Activated B cell treated with CpG ODN at 0.5 μM for 24 hours (primary cell): ENCODE results near the gene CFDP1. TPM values are rescaled to one million over a fixed set of nuclear protein-coding genes. Genes with fewer than 3 reads are reported as not detected.

Experiments used
- ATAC-seq: fragments of 200-7000 bp; cut with Tn5 transposase; one replicate; pipeline ENCODE4 v1.10.0; 2021; ENCODE audit warnings: low read depth, mild to moderate bottlenecking, moderate library complexity
- CTCF ChIA-PET: fragments of 350-600 bp; sonication (Branson Sonifier 250); formaldehyde crosslinking; loops from one replicate; lab custom pipeline; 2021; ENCODE audit warnings: antibody characterized with exemption; lab: Charles Lee
- POLR2A ChIA-PET: fragments of 350-600 bp; sonication (Branson Sonifier 250); formaldehyde crosslinking; loops from one replicate; lab custom pipeline; 2021; ENCODE audit warnings: antibody characterized with exemption; lab: Charles Lee
- DNase-seq: peaks from one replicate; pipeline ENCODE4 v3.0.0; 2022
- H3K27ac Mint-ChIP-seq: one replicate; pipeline ENCODE4 v1.8.0; 2020; ENCODE audit warnings: mixed read lengths
- H3K27me3 Mint-ChIP-seq: one replicate; pipeline ENCODE4 v1.8.0; 2021; ENCODE audit warnings: mixed read lengths
- H3K36me3 Mint-ChIP-seq: one replicate; pipeline ENCODE4 v1.8.0; 2021; ENCODE audit warnings: low read depth, mixed read lengths
- H3K4me1 Mint-ChIP-seq: one replicate; pipeline ENCODE4 v1.8.0; 2021; ENCODE audit warnings: mixed read lengths
- H3K4me3 Mint-ChIP-seq: one replicate; pipeline ENCODE4 v1.8.0; 2020; ENCODE audit warnings: mild to moderate bottlenecking, mixed read lengths
- H3K9me3 Mint-ChIP-seq: one replicate; pipeline ENCODE4 v1.8.0; 2020; ENCODE audit warnings: mixed read lengths
- intact Hi-C: fragments of 100-400 bp; cut with micrococcal nuclease; formaldehyde crosslinking; loops from one replicate; pipeline ENCODE4 v1.15.1; 2024
- total RNA-seq: library from RNA; stranded (reverse); gene quantifications from 2 replicates; pipeline ENCODE4 v1.2.3, GENCODE V29; 2022
- TF ChIP-seq, protein P1 (sequence below): fragments of 200-600 bp; IDR thresholded peaks from one replicate; pipeline ENCODE4 v1.8.0; 2022; ENCODE audit warnings: antibody characterized with exemption, mild to moderate bottlenecking

The CFDP1 gene
- total RNA-seq, 1 donor from 2014 or later = 32.0 TPM

DNA sequence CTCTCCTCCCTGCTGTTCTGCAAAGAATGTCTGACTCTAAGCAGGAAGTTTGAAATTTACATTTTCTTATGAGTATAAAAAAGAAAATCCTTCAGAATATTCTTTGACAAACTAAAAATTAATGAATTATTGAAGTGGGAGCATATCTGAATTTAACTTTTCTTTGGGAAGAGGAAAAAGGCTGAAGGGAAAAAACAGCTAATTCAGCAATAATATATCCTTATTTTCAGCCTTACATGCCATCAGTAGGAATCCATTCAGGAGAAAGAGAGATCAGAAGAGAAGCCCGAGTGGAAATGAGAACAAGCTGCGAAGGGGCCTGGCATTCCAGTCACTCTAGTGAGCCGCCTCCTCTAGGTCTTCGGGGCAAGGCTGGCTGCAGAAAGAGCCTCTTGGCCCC, 140.1 kb downstream of the CFDP1 start:
- TF ChIP-seq, protein P1, sequence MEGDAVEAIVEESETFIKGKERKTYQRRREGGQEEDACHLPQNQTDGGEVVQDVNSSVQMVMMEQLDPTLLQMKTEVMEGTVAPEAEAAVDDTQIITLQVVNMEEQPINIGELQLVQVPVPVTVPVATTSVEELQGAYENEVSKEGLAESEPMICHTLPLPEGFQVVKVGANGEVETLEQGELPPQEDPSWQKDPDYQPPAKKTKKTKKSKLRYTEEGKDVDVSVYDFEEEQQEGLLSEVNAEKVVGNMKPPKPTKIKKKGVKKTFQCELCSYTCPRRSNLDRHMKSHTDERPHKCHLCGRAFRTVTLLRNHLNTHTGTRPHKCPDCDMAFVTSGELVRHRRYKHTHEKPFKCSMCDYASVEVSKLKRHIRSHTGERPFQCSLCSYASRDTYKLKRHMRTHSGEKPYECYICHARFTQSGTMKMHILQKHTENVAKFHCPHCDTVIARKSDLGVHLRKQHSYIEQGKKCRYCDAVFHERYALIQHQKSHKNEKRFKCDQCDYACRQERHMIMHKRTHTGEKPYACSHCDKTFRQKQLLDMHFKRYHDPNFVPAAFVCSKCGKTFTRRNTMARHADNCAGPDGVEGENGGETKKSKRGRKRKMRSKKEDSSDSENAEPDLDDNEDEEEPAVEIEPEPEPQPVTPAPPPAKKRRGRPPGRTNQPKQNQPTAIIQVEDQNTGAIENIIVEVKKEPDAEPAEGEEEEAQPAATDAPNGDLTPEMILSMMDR = no peak
- Mint-ChIP-seq H3K9me3 (no peaks in the 10 kb centered on the region), H3K27ac (no peak overlapping the region), H3K27me3 (no peaks in the 10 kb centered on the region), H3K4me3 (no peak overlapping the region), H3K36me3 (peaks cover 60% of the 10 kb centered on the region), H3K4me1 (no peaks in the 10 kb centered on the region)
- ATAC-seq = no peak
- ChIA-PET POLR2A (no interaction called here), CTCF (no interaction called here)
- intact Hi-C loops = no loop called here
- no peak for DNase-seq

DNA sequence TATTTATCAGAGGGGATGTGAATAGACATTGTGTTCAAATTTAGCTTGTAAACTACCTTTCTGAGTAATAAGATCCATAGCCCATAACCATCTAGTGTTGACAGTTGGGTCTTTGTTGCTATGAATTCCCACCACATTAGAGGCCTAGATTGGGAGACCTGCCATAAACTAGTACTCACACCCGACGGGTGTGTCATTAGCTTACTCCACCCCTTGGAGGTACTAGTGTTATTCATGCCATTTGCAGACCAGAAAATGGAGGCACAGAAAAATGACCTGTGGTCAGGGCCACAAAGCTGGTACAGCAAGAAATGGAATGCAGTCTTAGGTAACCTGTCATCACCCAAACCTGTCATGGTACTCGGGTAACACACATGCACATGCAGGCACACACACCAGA, 140.6 kb downstream of the CFDP1 start:
- POLR2A ChIA-PET = no interaction called here
- no peaks in the 10 kb centered on the region for H3K4me1 Mint-ChIP-seq
- no peak overlapping the region for H3K4me3 Mint-ChIP-seq
- ATAC-seq (no peak), DNase-seq (no peak)
- no peak overlapping the region for H3K27ac Mint-ChIP-seq
- H3K36me3 Mint-ChIP-seq = peaks cover 56% of the 10 kb centered on the region
- intact Hi-C loops = no loop called here
- H3K27me3 Mint-ChIP-seq = no peaks in the 10 kb centered on the region
- TF ChIP-seq, protein P1 = no peak
- CTCF ChIA-PET = no interaction called here
- H3K9me3 Mint-ChIP-seq = no peaks in the 10 kb centered on the region

DNA sequence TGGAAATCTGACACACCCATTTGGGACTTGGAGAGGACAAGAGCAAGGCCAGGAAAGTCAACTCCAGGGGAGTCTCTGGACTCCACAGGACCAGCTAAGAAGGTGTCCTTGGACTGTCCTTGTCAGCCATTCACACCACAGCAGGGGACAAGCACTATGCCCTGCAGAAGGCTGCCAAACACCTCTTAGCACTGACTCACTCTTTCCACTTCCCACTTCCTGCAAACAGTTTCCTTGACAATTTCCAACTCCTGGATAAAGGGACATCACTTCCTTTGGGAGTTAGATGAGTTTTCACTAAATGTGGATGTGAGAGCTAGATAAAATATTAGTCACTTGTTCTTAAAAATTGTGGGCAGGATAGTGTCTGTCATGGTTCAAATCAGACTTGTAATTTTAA, 144.1 kb downstream of the CFDP1 start:
- POLR2A ChIA-PET = no interaction called here
- TF ChIP-seq, protein P1 = no peak
- Mint-ChIP-seq H3K27ac (no peak overlapping the region), H3K4me1 (no peaks in the 10 kb centered on the region), H3K27me3 (no peaks in the 10 kb centered on the region), H3K4me3 (no peak overlapping the region), H3K9me3 (no peaks in the 10 kb centered on the region), H3K36me3 (peaks cover 45% of the 10 kb centered on the region)
- CTCF ChIA-PET = no interaction called here
- no peak for DNase-seq
- intact Hi-C loops = no loop called here
- ATAC-seq = no peak

DNA sequence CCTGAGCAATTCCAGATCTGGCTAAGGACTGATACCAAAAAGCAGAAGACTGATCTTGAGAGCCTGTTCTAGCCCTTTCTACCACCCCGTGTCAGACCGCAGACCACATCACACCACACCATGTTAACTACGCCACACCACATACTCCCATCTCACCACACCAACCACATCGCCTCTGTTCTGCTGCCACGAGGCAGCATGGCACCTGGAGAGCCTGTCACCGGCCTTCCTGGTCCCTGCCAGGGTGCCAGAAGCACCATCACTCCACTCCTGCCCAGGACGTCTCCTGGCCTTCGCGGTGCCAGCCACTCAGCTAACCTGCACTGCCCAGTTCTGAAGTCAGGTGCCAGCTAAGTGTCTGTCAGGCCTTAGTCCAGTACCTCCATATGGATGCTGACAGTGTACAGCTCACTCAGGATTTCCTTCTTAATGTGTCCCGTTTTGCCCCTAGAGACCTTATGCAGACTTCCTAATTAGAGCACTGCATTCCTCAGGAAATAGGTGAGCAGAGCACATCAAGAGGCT, 144.6 kb downstream of the CFDP1 start:
- H3K4me1 Mint-ChIP-seq = no peaks in the 10 kb centered on the region
- no peak for ATAC-seq
- ChIA-PET POLR2A (no interaction called here), CTCF (no interaction called here)
- DNase-seq = no peak
- intact Hi-C loops = no loop called here
- H3K27ac Mint-ChIP-seq = no peak overlapping the region
- no peaks in the 10 kb centered on the region for H3K27me3 Mint-ChIP-seq
- TF ChIP-seq, protein P1 = no peak
- no peak overlapping the region for H3K4me3 Mint-ChIP-seq
- peaks cover 40% of the 10 kb centered on the region for H3K36me3 Mint-ChIP-seq
- H3K9me3 Mint-ChIP-seq = no peaks in the 10 kb centered on the region

DNA sequence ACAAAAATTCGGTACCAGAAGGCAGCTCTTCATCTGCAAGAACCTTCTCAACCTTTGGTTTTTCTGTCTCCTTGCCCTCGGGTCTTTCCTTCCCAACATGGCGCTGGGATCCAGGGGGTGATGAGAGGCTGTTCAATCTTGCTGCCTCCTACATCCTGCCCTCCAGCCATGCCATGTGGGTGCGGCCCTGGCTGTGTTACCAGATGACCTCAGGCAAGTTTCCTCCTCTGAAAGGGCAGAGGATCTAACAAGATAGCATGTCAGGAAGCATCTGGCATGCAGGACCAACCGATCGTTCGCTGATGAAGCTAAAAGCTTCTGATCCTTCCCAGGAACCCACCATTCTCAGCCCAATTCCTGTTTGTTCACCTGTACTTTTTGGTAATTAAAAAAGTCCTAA, 145.1 kb downstream of the CFDP1 start:
- TF ChIP-seq, protein P1 = no peak
- H3K4me1 Mint-ChIP-seq = no peaks in the 10 kb centered on the region
- H3K27ac Mint-ChIP-seq = no peak overlapping the region
- peaks cover 35% of the 10 kb centered on the region for H3K36me3 Mint-ChIP-seq
- no peak for DNase-seq
- ATAC-seq = no peak
- CTCF ChIA-PET = no interaction called here
- H3K9me3 Mint-ChIP-seq = no peaks in the 10 kb centered on the region
- POLR2A ChIA-PET = no interaction called here
- H3K27me3 Mint-ChIP-seq = no peaks in the 10 kb centered on the region
- no peak overlapping the region for H3K4me3 Mint-ChIP-seq
- intact Hi-C loops = no loop called here
